Hippocampal formation (tissue), 2 donors: ENCODE measurements around the gene CENPU.
"Not testable (repeated sequence)": the region's sequence is repeated elsewhere in the genome, so short reads cannot be mapped to it uniquely, and the experiment has no call there.

Experiments
- DNase-seq, 2 donors: peaks; one replicate each; lab custom pipeline; 2025; lab: John Stamatoyannopoulos, UW

CENPU gene, protein sequence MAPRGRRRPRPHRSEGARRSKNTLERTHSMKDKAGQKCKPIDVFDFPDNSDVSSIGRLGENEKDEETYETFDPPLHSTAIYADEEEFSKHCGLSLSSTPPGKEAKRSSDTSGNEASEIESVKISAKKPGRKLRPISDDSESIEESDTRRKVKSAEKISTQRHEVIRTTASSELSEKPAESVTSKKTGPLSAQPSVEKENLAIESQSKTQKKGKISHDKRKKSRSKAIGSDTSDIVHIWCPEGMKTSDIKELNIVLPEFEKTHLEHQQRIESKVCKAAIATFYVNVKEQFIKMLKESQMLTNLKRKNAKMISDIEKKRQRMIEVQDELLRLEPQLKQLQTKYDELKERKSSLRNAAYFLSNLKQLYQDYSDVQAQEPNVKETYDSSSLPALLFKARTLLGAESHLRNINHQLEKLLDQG

DNA sequence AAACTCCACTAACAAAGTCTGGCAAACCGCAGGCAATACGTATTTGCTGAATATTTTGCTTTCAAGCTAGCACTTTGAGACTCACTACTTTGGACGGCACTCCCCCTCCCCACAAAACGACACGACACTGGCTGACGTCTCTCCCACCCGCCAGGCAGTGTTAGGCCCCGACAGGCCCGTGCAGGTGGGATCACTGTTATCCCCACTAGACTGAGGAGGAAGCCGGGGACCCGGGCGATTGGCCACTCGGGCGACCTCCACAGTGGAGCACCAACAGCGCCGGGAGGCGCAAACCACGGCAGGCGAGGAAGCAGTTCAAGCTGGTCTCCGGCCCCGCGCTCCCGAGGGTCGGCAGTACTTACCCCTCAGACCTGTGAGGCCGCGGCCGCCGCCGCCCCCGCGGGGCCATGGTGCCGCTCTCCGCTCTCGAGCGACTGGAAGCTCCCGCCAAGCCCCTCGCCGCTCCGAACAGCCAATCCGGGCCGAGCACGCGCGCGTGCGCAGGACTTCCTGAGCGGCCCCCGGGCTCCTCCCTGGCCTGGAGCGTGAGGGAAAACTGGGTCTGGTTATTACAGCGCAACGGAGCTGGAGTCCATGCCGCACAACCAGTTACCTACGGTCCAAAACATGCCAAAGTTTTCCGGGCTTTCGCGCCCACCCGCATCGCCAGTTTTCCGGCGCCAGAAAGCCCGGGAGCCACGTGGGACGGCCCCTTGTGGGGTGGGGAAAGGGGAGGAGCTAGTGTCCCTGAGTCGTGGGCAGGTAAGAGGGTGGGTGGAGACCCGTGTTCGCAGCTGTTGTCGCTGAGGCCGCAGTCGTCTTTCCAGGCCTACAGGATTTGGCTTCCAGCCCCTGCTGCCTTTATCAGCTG is at the start of gene CENPU:
CENPU (minus strand) TSS at position 443 of the 871 bp plus-strand sequence; CDS start at position 409, 34 bp downstream.
- DNase-seq: peak; percentile 96

DNA sequence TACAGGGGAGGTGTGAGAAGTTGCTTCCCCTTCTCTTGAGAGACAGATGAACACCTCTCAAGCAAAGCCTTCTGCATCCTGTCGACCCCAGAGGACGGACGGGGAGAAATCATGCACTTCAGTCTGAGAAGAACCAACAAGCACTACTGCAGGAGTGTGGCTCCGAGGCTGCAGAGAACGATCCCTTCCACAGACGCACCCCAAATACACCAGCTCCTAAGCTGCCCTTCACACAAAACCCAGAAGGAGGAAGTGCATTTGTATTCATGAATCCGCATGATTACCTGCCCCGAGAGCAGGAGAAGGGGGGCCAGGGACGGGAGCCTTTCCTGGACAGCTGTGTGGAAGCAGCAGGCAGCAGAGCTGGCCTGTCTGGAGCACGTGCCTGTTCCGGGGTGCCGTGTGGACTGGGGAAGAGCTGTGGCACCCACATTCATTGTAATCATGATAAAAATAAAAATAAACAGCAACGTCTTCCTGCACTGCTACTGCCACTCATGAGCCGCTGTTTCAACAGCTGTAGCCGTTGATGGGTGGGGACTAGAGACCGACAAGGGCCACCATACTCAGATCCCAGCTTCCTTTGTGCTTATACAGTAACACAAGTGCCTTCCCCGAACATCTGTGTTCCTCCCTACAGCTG is 49.0 kb upstream of the CENPU start:
- no peak for DNase-seq

DNA sequence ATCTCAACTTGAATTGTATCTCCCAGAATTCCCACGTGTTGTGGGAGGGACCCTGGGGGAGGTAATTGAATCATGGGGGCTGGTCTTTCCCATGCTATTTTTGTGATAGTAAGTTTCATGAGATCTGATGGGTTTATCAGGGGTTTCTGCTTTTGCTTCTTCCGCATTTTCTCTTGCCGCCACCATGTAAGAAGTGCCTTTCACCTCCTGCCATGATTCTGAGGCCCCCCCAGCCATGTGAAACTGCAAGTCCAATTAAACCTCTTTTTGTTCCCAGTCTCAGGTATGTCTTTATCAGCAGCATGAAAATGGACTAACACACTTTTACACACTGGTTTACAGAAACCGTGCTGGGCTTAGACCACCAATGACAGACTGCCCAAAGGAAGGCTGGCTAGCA is 45.3 kb upstream of the CENPU start:
- DNase-seq: not testable (repeated sequence)

DNA sequence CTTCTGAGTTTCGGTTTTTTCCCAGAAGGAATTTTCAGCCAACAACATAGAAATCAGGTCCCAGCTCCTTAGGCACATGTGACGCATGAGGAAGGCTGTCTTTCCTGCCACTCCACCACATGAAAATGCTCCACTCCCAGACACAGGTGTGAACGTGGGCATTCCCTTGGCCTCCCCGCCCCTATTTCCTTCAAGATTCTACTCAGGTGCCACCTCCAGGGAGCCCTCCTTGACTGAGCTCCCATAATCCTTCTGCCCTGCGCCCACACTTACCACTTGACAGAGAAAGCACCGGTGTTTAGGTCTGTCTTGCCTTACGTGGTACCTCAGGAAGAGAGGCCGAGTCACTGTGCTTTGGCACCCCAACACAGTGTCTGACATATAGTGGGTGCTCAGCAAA is 44.4 kb upstream of the CENPU start:
- DNase-seq: no peak

DNA sequence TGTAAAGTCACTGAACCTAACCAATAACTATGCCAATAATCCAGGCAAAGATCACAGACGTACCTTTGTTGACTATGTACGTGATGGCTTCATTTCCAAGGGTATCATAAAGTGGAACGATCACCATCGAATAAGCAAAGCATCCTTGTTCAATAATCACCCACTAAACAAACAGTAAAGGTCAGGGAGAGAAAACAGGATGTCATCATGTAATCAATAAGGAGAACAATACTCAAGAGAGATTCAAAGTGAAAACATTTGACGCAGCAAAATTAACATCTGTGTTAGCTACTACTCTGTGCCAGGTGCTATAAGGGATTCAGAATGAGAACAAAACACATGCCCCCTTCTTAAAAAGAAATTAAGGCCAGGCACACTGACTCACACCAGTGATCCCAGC is 42.9 kb upstream of the CENPU start:
- no peak for DNase-seq

DNA sequence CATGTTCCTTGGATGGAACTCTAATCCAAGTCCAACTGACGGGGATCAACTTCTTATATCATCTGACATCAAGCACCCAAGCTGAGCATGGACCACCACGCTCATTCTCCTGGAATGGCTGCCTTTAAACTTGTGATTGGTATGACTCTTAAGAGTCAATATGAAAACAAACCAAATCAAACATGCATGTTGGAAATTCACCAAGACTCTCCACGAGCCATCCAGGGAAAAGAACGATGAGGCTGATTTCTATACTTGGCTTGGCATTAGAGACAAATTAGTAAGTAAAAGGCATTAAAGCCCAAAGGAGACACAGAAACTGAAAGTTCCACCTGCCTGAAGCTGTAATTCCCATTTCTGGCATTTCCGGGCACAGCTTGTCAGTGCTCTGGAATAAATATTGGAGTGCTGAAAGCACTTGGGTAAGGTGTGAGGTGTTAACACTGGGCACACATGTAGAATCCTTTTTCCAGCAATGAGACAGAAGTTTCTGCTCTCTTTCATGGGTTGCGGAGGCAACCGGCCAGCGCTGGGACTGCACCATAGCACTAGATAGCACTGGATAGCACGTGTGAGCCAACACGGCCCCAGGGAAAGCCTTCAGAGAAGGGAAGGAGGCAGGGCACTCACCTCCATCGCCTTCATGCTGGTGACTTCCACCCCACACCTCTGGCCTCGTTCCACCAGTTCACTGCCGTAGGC is 42.1 kb upstream of the CENPU start:
- DNase-seq: no peak

DNA sequence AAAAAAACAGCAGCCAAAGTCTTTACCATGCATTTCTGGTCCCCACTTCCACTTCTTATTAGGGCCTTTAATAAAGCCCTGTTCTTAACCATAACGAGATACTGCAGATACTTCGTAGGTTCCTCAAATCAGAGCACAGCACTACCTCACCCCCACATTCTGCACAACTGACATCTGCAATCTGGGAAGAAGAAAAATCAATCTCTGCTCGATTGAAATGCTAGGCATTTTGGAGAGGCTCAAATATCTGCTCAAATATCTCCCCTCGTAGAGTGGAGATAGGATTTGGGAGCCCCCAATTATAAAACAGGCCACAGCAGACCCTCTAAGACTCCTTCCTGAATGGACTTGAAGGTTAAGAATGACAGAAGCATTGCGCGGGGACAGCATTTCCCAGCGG is 40.3 kb upstream of the CENPU start:
- no peak for DNase-seq

DNA sequence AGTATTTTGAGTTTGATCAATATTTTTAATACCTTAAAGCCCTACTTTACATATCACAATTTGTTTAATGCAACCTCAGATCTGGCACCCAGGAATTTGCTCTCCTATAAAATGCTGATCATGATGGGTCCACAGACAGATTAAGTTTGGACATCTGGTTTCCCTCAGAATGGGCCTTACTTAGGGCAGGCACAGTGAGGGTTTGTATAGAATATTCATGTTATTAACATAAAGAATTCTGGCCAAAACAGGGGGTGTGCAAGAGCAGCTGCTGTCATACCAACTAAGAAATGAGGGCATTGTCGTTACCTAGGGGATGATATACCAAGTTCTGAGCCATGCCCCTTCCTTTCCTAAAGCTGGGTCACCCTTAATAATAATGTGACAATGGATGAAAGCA is 37.5 kb upstream of the CENPU start:
- no peak for DNase-seq

DNA sequence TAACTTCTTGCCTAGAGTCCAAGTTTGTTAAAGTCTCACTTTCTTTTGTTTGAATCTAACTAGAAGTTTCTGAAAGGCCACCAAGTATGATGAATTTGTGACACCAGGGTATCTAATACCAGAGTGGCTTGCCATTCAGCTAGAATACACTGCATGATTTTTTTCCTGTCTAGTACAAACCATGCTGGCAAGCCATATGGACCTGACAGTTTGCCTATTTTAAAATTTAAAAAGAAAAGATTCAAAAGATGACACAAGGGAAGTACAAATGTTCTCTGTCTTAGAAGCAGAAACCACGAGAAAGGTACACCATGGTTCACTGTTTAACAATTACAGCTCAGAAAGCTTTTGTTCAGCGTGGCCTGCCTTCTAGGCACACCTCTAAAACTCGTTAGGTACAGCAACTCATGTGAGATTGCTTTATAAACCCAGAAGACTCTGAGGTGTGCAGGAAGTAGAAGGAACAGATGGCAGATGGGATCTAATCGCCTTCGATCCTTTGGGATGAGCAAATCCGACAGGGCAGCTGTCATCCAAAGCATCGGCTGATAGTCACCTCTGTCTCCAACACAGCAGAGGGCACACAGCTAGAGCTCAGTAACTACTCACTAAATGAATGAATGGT is 35.4 kb upstream of the CENPU start:
- no peak for DNase-seq

DNA sequence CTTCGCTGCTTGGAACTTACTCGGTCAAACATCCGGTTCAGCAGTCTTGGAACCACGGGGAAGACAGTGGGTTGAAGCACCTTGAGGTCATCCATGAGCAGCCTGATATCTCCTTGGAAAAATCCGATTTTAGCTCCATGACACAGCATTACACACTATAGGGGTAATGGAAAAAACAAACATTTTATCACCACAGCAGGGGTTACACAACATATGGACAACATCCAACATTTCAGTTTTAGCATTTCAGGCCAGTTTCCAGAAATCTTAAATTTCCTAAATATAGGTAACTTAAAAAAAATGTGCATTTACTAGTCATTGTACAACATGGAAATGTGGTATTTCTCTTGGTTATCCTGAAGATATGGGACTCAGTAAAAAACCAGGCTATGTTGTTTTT is 34.4 kb upstream of the CENPU start:
- no peak for DNase-seq

DNA sequence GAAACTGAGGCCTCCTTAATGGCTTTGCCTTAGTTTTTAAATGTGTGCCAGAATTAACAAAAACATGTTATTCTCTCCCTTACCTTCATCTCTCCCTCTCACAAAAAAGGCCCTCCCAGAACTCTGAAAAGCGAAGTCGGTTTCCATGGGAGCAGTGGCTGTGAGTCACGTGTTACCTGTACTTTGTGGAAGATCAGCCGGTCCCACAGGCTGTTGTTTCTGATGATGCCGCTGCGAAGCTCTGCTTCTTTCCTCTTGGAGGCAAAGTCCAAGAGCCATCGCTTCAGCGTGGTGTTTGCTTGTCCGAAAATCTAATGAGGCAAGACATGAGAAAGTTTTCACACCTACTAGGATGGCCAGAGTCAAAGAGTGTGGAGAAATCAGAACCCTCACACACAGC is 32.5 kb upstream of the CENPU start:
- no peak for DNase-seq

DNA sequence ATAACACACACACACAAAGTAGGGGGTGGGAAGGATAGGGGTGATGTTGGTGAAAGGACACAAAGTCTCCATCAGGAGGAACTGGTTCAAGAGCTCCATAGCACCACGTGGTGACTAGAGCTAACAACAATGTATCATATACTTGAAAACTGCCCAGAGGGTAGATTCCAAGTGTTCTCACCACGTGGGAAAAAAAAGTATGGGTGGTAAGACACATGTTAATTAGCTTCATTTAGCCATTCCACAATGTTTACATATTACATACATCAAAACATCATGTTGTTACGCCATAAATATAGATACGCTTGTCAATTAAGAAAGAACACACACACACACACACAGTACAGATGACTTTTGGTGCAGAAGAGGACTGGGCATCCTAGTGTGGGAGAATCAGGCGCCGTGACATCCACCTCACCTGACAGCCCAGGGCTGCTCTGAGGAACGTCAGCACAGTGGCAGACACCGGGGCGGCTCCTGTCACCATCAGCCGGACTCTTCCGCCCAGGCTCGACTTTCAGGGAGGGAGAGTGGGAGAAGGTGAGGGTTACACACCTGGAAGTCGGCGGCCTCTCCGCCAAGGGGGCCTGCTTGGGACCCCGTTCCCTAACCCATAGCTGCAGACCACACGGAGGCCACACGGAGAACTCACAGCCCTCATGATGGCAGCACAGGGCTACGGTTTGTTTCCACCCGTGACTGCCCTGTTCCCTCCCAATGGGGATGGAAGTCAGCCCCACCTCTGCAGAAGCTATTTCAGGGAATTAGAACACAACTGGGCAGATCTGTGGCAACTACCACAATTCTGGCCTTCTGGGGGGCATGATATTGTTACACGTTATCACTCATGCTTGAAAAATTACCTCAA is 31.8 kb upstream of the CENPU start:
- no peak for DNase-seq

DNA sequence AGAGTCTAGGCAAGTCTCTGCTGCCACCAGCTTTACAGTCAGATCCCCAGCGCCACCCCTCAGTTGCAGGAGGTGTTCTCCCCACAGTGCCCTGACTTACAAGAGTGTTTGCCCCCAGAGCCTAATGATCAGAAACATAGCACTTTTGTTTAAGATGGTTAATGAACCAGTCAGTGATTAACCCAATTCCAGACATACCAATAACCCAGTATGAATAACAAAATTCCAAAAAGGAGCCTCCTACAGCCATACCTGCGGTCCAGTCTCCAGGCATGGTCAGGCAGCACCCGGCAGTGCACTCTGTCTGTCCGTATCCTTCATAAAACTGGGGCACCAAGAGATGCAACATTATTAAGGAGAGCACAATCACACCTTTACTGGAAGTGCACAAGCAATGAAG is 30.7 kb upstream of the CENPU start:
- no peak for DNase-seq

DNA sequence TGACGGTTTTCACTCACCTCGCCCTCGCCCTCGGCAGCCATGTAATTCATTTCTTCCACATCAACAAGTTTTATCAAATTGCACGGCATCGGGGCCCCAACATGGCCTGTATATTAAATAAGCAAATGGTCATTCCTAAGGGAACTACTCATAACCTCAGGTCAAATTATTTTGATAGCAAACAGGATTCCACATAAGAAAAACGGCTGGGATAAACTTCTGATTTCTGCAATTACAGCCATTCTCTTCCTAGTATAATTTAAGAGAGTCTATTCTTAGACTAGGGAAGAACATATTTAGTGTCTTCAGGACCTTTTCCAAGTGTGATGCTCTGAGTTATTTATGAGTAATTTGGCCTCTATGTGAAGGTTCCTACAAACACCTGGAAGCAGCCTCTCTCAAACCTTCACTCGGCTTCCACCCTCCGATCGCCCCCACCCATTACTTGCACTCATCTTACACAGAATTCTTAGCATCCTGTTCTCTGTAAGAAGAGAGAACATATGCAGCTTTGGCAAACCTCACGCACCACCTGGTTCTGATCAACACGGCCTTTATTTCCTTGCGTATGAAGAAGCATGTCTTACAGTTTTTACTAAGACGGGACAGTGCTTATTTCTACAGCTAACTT is 29.4 kb upstream of the CENPU start:
- no peak for DNase-seq

DNA sequence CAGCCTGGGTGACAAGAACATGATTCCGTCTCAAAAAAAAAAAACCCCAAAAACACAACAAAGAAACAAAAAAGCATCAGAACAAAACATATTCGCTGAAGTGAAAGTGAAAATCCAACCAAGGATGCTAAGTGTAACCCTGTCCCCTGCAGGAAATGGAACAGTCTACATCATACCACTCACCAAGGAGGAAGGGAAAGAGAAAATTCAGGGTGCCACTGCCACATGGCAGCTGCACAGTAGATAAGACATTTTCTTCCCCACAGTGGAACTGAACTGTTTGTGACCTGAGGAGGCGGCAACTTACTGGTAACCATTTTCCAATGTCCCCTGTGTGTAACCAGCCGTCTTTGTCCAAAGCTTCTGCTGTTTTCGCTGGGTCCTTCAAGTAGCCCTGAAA is 28.2 kb upstream of the CENPU start:
- DNase-seq: no peak

DNA sequence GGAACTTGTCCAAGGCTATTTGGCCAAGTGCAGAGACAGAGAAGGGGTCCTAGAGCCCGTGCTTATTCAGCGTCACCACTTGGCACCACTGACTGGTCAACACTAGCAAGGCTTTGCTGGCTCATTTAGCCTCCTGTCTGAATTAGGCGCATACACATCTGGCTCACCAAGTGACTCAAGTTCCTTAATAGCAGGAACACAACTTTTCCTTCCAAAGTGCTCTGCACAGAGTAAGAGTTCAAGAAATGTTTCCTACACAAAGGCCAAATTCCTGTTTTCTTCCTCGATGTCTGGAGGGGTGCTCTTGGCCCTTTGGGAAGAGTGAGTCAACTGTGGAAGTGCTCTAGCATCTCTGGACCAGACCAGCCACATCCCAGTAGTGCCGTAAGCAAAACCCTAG is 26.8 kb upstream of the CENPU start:
- DNase-seq: no peak

DNA sequence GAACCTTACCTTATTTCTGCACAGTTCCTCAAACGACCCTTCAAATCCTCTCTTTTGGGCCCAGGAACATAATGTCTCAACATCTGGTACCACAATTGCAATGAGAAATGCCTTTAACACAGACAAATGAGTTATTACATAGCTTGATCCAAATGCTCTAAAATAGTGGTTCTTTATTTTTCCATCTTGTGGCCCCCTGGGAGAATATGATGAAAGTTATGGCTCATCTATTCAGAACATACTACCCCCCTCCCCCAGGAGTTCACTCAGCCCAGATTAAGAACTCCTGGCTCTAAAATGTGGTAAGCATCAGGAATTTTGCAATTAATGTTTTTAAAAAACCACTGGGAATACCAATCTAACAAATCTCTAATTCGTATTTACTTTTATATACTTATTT is 23.9 kb upstream of the CENPU start:
- no peak for DNase-seq

DNA sequence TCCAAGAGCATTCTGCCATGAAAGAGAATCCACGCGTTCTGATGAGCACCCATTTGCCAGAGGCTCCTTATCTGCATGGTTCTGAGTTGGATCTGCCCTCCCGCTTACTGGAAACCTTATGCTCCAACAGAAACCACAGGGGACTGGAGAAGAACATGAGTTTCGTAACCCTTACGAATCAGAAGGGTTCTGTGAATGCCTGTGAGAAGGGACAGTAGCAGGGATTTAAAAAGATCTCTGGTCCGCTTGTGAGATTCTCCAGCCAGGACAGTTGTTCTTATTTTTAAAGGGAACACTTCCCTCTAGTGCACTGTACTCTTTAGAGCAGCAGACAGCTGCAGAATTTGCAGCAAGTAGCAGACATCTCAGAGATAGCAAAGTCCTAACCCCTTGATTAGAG is 22.5 kb upstream of the CENPU start:
- no peak for DNase-seq

DNA sequence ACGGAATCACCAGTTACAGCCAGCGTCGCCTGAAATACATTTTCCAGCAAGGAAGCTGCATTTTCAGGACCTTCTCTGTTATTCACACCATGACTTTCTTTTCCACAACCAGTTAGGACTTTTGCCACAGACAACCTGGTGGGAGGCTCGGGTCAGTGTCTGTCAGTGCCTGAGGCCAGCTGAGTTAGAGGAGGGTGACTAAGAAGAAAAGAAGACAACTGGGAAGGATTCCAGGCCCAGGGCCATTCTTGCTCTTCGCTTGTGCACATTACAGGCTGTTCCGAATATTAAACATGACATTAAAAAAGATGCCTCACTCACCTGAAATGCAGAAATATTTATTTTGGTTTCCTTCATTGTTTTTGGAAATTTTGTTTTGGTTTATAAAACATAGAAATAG is 21.4 kb upstream of the CENPU start:
- DNase-seq: no peak
